ENCODE measurements around the gene CBARP. TPM values are rescaled to one million over a fixed set of nuclear protein-coding genes. Genes with fewer than 3 reads are reported as not detected.

Gene CBARP
- total and polyA plus RNA-seq, 2 of the 4 experiments (the other 2 are of a cell fraction) = 0.18 to 3.9 TPM

DNA sequence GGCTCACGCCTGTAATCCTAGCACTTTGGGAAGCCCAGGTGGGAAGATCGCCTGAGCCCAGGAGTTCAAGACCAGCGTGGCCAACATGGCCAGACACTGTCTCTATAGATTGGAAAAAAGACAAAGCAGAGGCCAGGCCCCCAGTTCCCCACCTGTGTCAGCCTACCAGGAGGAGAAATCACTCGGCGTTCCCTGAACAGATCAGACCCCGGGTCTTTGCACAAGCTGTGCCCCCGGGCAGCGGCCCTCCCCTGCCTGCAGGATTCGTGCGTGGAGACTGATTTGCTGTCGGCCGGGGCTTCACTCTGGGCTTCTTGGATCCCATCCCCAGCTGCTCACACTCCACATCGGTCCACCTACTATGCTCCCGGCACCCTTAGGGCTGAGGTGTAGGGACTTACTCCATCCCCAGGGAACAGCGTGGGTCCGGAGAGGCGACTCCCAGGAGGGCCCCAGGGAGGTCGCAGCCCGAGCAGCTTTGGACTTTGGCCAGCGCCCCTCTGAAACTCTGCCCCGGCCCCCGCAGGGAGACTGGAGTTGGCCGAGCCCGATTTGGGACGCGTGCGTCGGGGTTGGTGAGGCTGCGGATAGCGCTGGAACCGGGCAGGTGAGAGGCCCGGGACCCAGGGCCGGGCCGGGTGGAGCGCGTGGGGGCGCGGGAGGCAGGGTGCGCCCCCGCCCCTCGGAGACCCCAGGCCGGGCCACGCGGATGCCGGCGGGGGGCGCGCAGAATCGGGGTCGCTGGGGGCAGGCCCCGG is 47.4 kb upstream of the CBARP start:
- no peak for TF ChIP-seq FOS (IDR thresholded peaks at IDR 0.05; ENCODE audit: low read depth, low read length)
- no peak for TF ChIP-seq POLR2A (IDR thresholded peaks at IDR 0.05; ENCODE audit: low read depth, low read length)
- TF ChIP-seq BHLHE40 (IDR thresholded peaks at IDR 0.05; ENCODE audit: low read depth, low read length) = no peak
- no peak for TF ChIP-seq SMC3 (IDR thresholded peaks at IDR 0.05; ENCODE audit: low read depth, low read length)
- TF ChIP-seq, protein P1, sequence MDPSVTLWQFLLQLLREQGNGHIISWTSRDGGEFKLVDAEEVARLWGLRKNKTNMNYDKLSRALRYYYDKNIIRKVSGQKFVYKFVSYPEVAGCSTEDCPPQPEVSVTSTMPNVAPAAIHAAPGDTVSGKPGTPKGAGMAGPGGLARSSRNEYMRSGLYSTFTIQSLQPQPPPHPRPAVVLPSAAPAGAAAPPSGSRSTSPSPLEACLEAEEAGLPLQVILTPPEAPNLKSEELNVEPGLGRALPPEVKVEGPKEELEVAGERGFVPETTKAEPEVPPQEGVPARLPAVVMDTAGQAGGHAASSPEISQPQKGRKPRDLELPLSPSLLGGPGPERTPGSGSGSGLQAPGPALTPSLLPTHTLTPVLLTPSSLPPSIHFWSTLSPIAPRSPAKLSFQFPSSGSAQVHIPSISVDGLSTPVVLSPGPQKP (IDR thresholded peaks at IDR 0.05; ENCODE audit: borderline replicate concordance, low read depth, low read length) = no peak
- TF ChIP-seq, protein P2, sequence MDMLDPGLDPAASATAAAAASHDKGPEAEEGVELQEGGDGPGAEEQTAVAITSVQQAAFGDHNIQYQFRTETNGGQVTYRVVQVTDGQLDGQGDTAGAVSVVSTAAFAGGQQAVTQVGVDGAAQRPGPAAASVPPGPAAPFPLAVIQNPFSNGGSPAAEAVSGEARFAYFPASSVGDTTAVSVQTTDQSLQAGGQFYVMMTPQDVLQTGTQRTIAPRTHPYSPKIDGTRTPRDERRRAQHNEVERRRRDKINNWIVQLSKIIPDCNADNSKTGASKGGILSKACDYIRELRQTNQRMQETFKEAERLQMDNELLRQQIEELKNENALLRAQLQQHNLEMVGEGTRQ (IDR thresholded peaks at IDR 0.05; ENCODE audit: low read depth, low read length) = no peak
- ATAC-seq (ENCODE audit: low read depth) (no peak), DNase-seq (no peak)
- Histone ChIP-seq H3K9ac (ENCODE audit: low read depth, low read length) (no peak overlapping the region), H2BK15ac (ENCODE audit: low read depth, low read length) (no peak overlapping the region), H3K18ac (ENCODE audit: low read depth, low read length) (no peak overlapping the region), H3K4me3 (ENCODE audit: insufficient read depth, low read depth, low read length) (no peak overlapping the region), H2AK5ac (ENCODE audit: low read depth, low read length) (no peak overlapping the region), H4K5ac (ENCODE audit: low read depth, low read length) (no peak overlapping the region), H2AK9ac (replicated peaks; ENCODE audit: low read depth, low read length, poor library complexity) (peak overlapping the region; percentile 37), H3K36me3 (ENCODE audit: control insufficient read depth, insufficient read depth, low read length) (no peaks in the 10 kb centered on the region), H3K23ac (ENCODE audit: low read depth, low read length) (no peak overlapping the region), H3K79me1 (ENCODE audit: low read depth in 1 of 2, low read length in 2 of 2) (peaks cover 0 to 3% of the 10 kb centered on the region in 2 experiments; a peak in 1 of 4 replicates), H3K4ac (ENCODE audit: low read depth, low read length) (no peak overlapping the region), H3K27me3 (ENCODE audit: control insufficient read depth, insufficient read depth, low read length) (peaks cover 41% of the 10 kb centered on the region), H3K9me3 (ENCODE audit: control insufficient read depth, insufficient read depth, low read length) (no peaks in the 10 kb centered on the region), H2BK120ac (ENCODE audit: low read depth, low read length) (no peak overlapping the region), H3K4me2 (ENCODE audit: low read depth, low read length) (no peak overlapping the region), H3K4me1 (ENCODE audit: control insufficient read depth, insufficient read depth, low read length) (no peaks in the 10 kb centered on the region), H2BK5ac (ENCODE audit: low read depth, low read length, poor library complexity, severe bottlenecking) (no peak overlapping the region), H3K9me1 (ENCODE audit: insufficient read depth, low read length) (no peaks in the 10 kb centered on the region), H2AFZ (replicated peaks; ENCODE audit: low read length, poor library complexity) (peak overlapping the region; percentile 14), H2BK20ac (ENCODE audit: low read depth, low read length) (no peak overlapping the region), H3K27ac (ENCODE audit: insufficient read depth, low read length) (no peak overlapping the region), H4K20me1 (ENCODE audit: insufficient read depth, low read length) (peaks cover 8% of the 10 kb centered on the region), H4K8ac (ENCODE audit: low read depth in 2 of 2, low read length in 2 of 2) (no peak overlapping the region), H3K14ac (replicated peaks; ENCODE audit: low read depth, low read length) (no peak overlapping the region), H4K91ac (ENCODE audit: insufficient read depth, low read depth, low read length) (no peak overlapping the region), H3K56ac (ENCODE audit: extremely low read depth, insufficient read depth, low read length) (no peak overlapping the region)
- CTCF ChIA-PET = no interaction called here
- intact Hi-C loops (cut with micrococcal nuclease) (loop anchor here (2.0 kb wide), 1 partner anchor 94 kb away; no protein-coding TSS in a partner anchor), dilution Hi-C loops (cut with HindIII; ENCODE audit: low sequenced_read_pairs, unreplicated experiment) (no loop called here), in situ Hi-C loops (cut with MboI; ENCODE audit: low sequenced_read_pairs) (loop anchor here (5.0 kb wide), 1 partner anchor 77 kb away; no protein-coding TSS in a partner anchor)
- POLR2A ChIA-PET (ENCODE audit: unreplicated experiment) = no interaction called here
- 23% methylated on average over 16 of the region's 51 CpGs; no CpG with 5 or more reads in 1 of the 2 experiments for WGBS, 2 experiments (ENCODE audit: extremely low coverage in 2 of 2, insufficient read length in 1 of 2)
- BruUV-seq (replicated peaks) = no TSS peak
